ENCODE results near the gene CPSF4L.

DNA sequence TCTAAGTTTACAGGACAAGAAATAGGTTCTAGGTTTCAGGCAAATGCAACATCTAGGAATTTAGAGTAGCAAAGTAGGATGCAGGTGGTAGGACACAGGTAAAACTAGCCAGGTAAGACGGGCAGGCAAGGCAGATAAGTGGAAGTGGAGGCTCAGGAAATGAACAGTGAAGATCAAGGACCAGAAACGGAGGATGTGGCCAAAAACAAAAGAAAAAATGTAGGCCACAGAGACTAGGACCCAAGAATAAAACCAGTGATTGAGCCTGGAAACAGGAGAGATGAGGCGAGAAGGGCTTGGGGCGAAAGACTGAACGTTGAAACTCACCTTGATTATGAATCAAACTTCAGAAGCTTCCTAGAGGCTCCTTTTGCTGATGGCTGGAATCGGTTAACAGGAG lies 24.0 kb downstream of the CPSF4L start:
- TF ChIP-seq NRF1 (IDR thresholded peaks at IDR 0.05; ENCODE audit: low read depth, low read length) = no peak
- TF ChIP-seq RFX5 (IDR thresholded peaks at IDR 0.05; ENCODE audit: low read length) = no peak
- TF ChIP-seq CTCF (IDR thresholded peaks at IDR 0.05) = no peak
